H9 (cell line): Measurements from ENCODE around the gene PTGES2. TPM values are rescaled to one million over a fixed set of nuclear protein-coding genes. Genes with fewer than 3 reads are reported as not detected.

ENCODE experiments used
- DNase-seq: peaks from one replicate; pipeline ENCODE4 v3.0.0-alpha.2; 2017
- H2AFZ ChIP-seq: one replicate; pipeline ENCODE4 v1.6.1; 2013; ENCODE audit warnings: mild to moderate bottlenecking, low read length, control low read depth, moderate library complexity
- H2AK5ac ChIP-seq: 2 replicates; pipeline ENCODE4 v1.6.1; 2013; ENCODE audit warnings: low read length, control low read depth, mixed read lengths; ENCODE audit not compliant: insufficient read length
- H2BK120ac ChIP-seq: one replicate; pipeline ENCODE4 v1.6.1; 2013; ENCODE audit warnings: low read depth, mild to moderate bottlenecking, low read length, control low read depth, inconsistent platforms; ENCODE audit not compliant: poor library complexity, severe bottlenecking
- H2BK12ac ChIP-seq: 2 replicates; pipeline ENCODE4 v1.6.1; 2013; ENCODE audit warnings: low read length, control low read depth, mixed read lengths, low read depth; ENCODE audit not compliant: insufficient read length
- H2BK15ac ChIP-seq: 2 replicates; pipeline ENCODE4 v1.6.1; 2013; ENCODE audit warnings: low read depth, low read length, control low read depth
- H2BK20ac ChIP-seq: one replicate; pipeline ENCODE4 v1.6.1; 2013; ENCODE audit warnings: low read depth, mild to moderate bottlenecking, low read length, control low read depth, inconsistent platforms; ENCODE audit not compliant: poor library complexity, severe bottlenecking
- H2BK5ac ChIP-seq: 2 replicates; pipeline ENCODE4 v1.6.1; 2013; ENCODE audit warnings: low read length, control low read depth, mixed read lengths; ENCODE audit not compliant: insufficient read length
- H3K14ac ChIP-seq: 2 replicates; pipeline ENCODE4 v1.6.1; 2013; ENCODE audit warnings: low read length, control low read depth; ENCODE audit not compliant: insufficient read depth
- H3K18ac ChIP-seq: 2 replicates; pipeline ENCODE4 v1.6.1; 2013; ENCODE audit warnings: low read depth, mild to moderate bottlenecking, mixed read lengths, low read length, control low read depth; ENCODE audit not compliant: insufficient read length
- H3K23ac ChIP-seq: 2 replicates; pipeline ENCODE4 v1.6.1; 2013; ENCODE audit warnings: low read length, control low read depth, mixed read lengths, low read depth; ENCODE audit not compliant: insufficient read length
- H3K23me2 ChIP-seq: 2 replicates; pipeline ENCODE4 v1.6.1; 2013; ENCODE audit warnings: low read depth, mild to moderate bottlenecking, mixed read lengths, low read length, control low read depth; ENCODE audit not compliant: insufficient read length, poor library complexity, severe bottlenecking
- H3K27ac ChIP-seq: 2 replicates; pipeline ENCODE4 v1.5.1; 2013; ENCODE audit warnings: low read length, control low read depth, mixed read lengths, low read depth; ENCODE audit not compliant: insufficient read length
- H3K27me3 ChIP-seq: 2 replicates; pipeline ENCODE4 v1.6.1; 2013; ENCODE audit warnings: low read length, control low read depth, inconsistent platforms; ENCODE audit not compliant: insufficient read depth
- H3K4ac ChIP-seq: 2 replicates; pipeline ENCODE4 v1.6.1; 2013; ENCODE audit warnings: low read depth, mild to moderate bottlenecking, control low read depth, inconsistent platforms, low read length, moderate library complexity
- H3K4me1 ChIP-seq: 2 replicates; pipeline ENCODE4 v1.6.1; 2013; ENCODE audit warnings: low read length, control low read depth, inconsistent platforms; ENCODE audit not compliant: insufficient read depth
- H3K4me2 ChIP-seq: 2 replicates; pipeline ENCODE4 v1.6.1; 2013; ENCODE audit warnings: low read length, control low read depth, mixed read lengths; ENCODE audit not compliant: insufficient read length, insufficient read depth
- H3K56ac ChIP-seq: 2 replicates; pipeline ENCODE4 v1.6.1; 2013; ENCODE audit warnings: low read depth, mild to moderate bottlenecking, mixed read lengths, low read length, control low read depth; ENCODE audit not compliant: insufficient read length
- H3K79me1 ChIP-seq: 2 replicates; pipeline ENCODE4 v1.6.1; 2013; ENCODE audit warnings: low read depth, mild to moderate bottlenecking, moderate library complexity, low read length, control low read depth, inconsistent platforms; ENCODE audit not compliant: insufficient read depth, poor library complexity, severe bottlenecking
- H3K79me2 ChIP-seq: 2 replicates; pipeline ENCODE4 v1.6.1; 2013; ENCODE audit warnings: low read length, control low read depth, inconsistent platforms; ENCODE audit not compliant: insufficient read depth
- H3K9ac ChIP-seq: 2 replicates; pipeline ENCODE4 v1.6.1; 2013; ENCODE audit warnings: low read length, control low read depth, mixed read lengths; ENCODE audit not compliant: insufficient read length; ENCODE audit errors: extremely low read depth
- H3K9me3 ChIP-seq: one replicate; pipeline ENCODE4 v1.6.1; 2013; ENCODE audit warnings: low read depth, low read length, inconsistent platforms; ENCODE audit not compliant: control insufficient read depth
- H3T11ph ChIP-seq: one replicate; pipeline ENCODE4 v1.6.1; 2013; ENCODE audit warnings: mild to moderate bottlenecking, low read length, control low read depth, inconsistent platforms
- H4K20me1 ChIP-seq: one replicate; pipeline ENCODE4 v1.6.1; 2013; ENCODE audit not compliant: control insufficient read depth, insufficient read length, insufficient read depth
- H4K5ac ChIP-seq: 2 replicates; pipeline ENCODE4 v1.6.1; 2013; ENCODE audit warnings: low read depth, mild to moderate bottlenecking, mixed read lengths, low read length, control low read depth; ENCODE audit not compliant: insufficient read length
- H4K8ac ChIP-seq: replicated peaks from 2 replicates; pipeline ENCODE4 v1.6.1; 2013; ENCODE audit warnings: low read length, control low read depth, mixed read lengths, low read depth; ENCODE audit not compliant: insufficient read length
- H4K91ac ChIP-seq: 2 replicates; pipeline ENCODE4 v1.6.1; 2013; ENCODE audit warnings: low read depth, mild to moderate bottlenecking, moderate library complexity, mixed read lengths, low read length, control low read depth; ENCODE audit not compliant: insufficient read length
- H3K27ac Mint-ChIP-seq, 3 experiments: 2 replicates in 2 of 3; 3 replicates in 1 of 3; pipeline ENCODE4 v1.8.0; 2020 to 2021; ENCODE audit warnings: mixed read lengths in 3 of 3, mild to moderate bottlenecking in 1 of 3, moderate library complexity in 1 of 3
- H3K27me3 Mint-ChIP-seq: 2 replicates; pipeline ENCODE4 v1.8.0; 2021; ENCODE audit warnings: low read depth, mild to moderate bottlenecking, moderate library complexity, mixed read lengths
- H3K36me3 Mint-ChIP-seq, 3 experiments: 2 replicates in 2 of 3; 3 replicates in 1 of 3; pipeline ENCODE4 v1.8.0; 2020 to 2021; ENCODE audit warnings: low read depth in 3 of 3, mixed read lengths in 3 of 3; ENCODE audit not compliant: insufficient read depth in 1 of 3
- H3K4me1 Mint-ChIP-seq, 2 experiments: 2 replicates each; pipeline ENCODE4 v1.8.0; 2020; ENCODE audit warnings: mixed read lengths in 2 of 2
- H3K4me3 Mint-ChIP-seq, 2 experiments: 2 replicates in 1 of 2; 3 replicates in 1 of 2; pipeline ENCODE4 v1.8.0; 2020 to 2021; ENCODE audit warnings: mild to moderate bottlenecking in 2 of 2, mixed read lengths in 2 of 2, moderate library complexity in 1 of 2
- H3K9me3 Mint-ChIP-seq, 2 experiments: 2 replicates in 1 of 2; 3 replicates in 1 of 2; pipeline ENCODE4 v1.8.0; 2020; ENCODE audit warnings: mild to moderate bottlenecking in 2 of 2, mixed read lengths in 2 of 2, moderate library complexity in 1 of 2
- WGBS: extraction: QIAGEN DNeasy Blood & Tissue Kit; methylation state at CpG from one replicate; pipeline ENCODE4 v1.1.7; 2013; ENCODE audit warnings: missing lambda C conversion rate, low lambda C conversion rate, mixed read lengths; ENCODE audit not compliant: insufficient read length; ENCODE audit errors: extremely low coverage; 5-methylcytosine and 5-hydroxymethylcytosine counted together
- total RNA-seq: library from RNA; stranded (reverse); gene quantifications from 2 replicates; pipeline ENCODE4 v1.2.1, GENCODE V29; 2021
- TF ChIP-seq, protein P1 (sequence below): fragments of 200-600 bp; sonication (generic); conservative IDR thresholded peaks from 3 replicates; pipeline ENCODE4 v1.8.0; 2021; ENCODE audit warnings: antibody characterized with exemption, mild to moderate bottlenecking

PTGES2 gene
- total RNA-seq, 1 experiment from 2014 or later = 63.9 TPM

- no peak overlapping the region for H2AFZ ChIP-seq
- WGBS = no CpG with 5 or more reads among the region's 82 CpGs
- H3K36me3 Mint-ChIP-seq = peaks cover 16 to 30% (median 22%) of the 10 kb centered on the region in 3 experiments
Measured at GRCh38 chr9:128127990-128128835, 684 bp upstream of the PTGES2 start.

More at GRCh38 chr9:128127990-128128835, 684 bp upstream of the PTGES2 start:
- Histone ChIP-seq H3K14ac (peak overlapping the region; percentile 96), H3K4me1 (no peaks in the 10 kb centered on the region), H3K23me2 (peaks cover 12% of the 10 kb centered on the region), H3K9ac (peak overlapping the region; percentile 81), H2BK12ac (no peak overlapping the region), H3K18ac (peak overlapping the region; percentile 87), H2BK5ac (no peak overlapping the region), H3K79me2 (no peaks in the 10 kb centered on the region), H3K56ac (no peak overlapping the region), H3K79me1 (no peaks in the 10 kb centered on the region), H2AK5ac (no peak overlapping the region), H3K27ac (peak overlapping the region; percentile 18), H3K4ac (no peak overlapping the region), H3K23ac (no peak overlapping the region), H3T11ph (no peak overlapping the region), H3K27me3 (0 out of 2 replicates have a peak, but pooled peaks cover 3% of the 10 kb centered on the region), H4K91ac (no peak overlapping the region), H4K5ac (no peak overlapping the region), H4K20me1 (no peaks in the 10 kb centered on the region), H2BK20ac (no peak overlapping the region), H2BK15ac (no peak overlapping the region), H4K8ac (no peak overlapping the region), H3K4me2 (peak overlapping the region; percentile 58), H3K9me3 (no peaks in the 10 kb centered on the region), H2BK120ac (no peak overlapping the region)
- TF ChIP-seq, protein P1, sequence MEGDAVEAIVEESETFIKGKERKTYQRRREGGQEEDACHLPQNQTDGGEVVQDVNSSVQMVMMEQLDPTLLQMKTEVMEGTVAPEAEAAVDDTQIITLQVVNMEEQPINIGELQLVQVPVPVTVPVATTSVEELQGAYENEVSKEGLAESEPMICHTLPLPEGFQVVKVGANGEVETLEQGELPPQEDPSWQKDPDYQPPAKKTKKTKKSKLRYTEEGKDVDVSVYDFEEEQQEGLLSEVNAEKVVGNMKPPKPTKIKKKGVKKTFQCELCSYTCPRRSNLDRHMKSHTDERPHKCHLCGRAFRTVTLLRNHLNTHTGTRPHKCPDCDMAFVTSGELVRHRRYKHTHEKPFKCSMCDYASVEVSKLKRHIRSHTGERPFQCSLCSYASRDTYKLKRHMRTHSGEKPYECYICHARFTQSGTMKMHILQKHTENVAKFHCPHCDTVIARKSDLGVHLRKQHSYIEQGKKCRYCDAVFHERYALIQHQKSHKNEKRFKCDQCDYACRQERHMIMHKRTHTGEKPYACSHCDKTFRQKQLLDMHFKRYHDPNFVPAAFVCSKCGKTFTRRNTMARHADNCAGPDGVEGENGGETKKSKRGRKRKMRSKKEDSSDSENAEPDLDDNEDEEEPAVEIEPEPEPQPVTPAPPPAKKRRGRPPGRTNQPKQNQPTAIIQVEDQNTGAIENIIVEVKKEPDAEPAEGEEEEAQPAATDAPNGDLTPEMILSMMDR = no peak
- H3K9me3 Mint-ChIP-seq = peaks cover 9 to 12% of the 10 kb centered on the region in 2 experiments
- H3K27me3 Mint-ChIP-seq = peaks cover 37% of the 10 kb centered on the region
- DNase-seq = peak; percentile 88
- peak overlapping the region; percentile 94 to 97 for H3K4me3 Mint-ChIP-seq
- H3K4me1 Mint-ChIP-seq = peaks cover 13 to 16% of the 10 kb centered on the region in 2 experiments
- peak overlapping the region; percentile 99 for H3K27ac Mint-ChIP-seq
